ENCODE measurements around the gene FDXR.

Gene FDXR

GRCh38 chr17:74898376-74898946, 25.7 kb upstream of the FDXR start:
- no peak for DNase-seq (ENCODE audit: low read depth in 2 of 2)
- TF ChIP-seq CTCF (IDR thresholded peaks at IDR 0.05; ENCODE audit: low read depth, low read length), result no peak
- H3K4me3 ChIP-seq (replicated peaks in 1 of 2; ENCODE audit: low read depth in 2 of 2, low read length in 2 of 2), result no peak overlapping the region

GRCh38 chr17:74893936-74894671, 21.3 kb upstream of the FDXR start:
- no peak overlapping the region for H3K4me3 ChIP-seq (replicated peaks in 1 of 2; ENCODE audit: low read depth in 2 of 2, low read length in 2 of 2)
- no peak for DNase-seq (ENCODE audit: low read depth in 2 of 2)

GRCh38 chr17:74892974-74893911, 20.4 kb upstream of the FDXR start, which contains the start of gene FADS6:
Gene FADS6, minus strand, starts transcription at chr17:74893633. Its CDS starts 38 bp downstream, at chr17:74893595.
- TF ChIP-seq CTCF (IDR thresholded peaks at IDR 0.05; ENCODE audit: low read depth, low read length), result no peak
- H3K4me3 ChIP-seq (replicated peaks in 1 of 2; ENCODE audit: low read depth in 2 of 2, low read length in 2 of 2), result peak within 1 kb of the TSS in 1 of 2 donors; percentile 14
- no peak for DNase-seq (ENCODE audit: low read depth in 2 of 2)

More at GRCh38 chr17:74893936-74894671, 21.3 kb upstream of the FDXR start:
- TF ChIP-seq CTCF (IDR thresholded peaks at IDR 0.05; ENCODE audit: low read depth, low read length), result no peak

- no peak for TF ChIP-seq CTCF (IDR thresholded peaks at IDR 0.05; ENCODE audit: low read depth, low read length)
- H3K4me3 ChIP-seq (replicated peaks in 1 of 2; ENCODE audit: low read depth in 2 of 2, low read length in 2 of 2), result no peak overlapping the region
These were observed 19.4 kb upstream of the FDXR start for GRCh38 chr17:74892013-74892841.

GRCh38 chr17:74890554-74890953, 17.8 kb upstream of the FDXR start:
- no peak for DNase-seq (ENCODE audit: low read depth in 2 of 2)
- no peak for TF ChIP-seq CTCF (IDR thresholded peaks at IDR 0.05; ENCODE audit: low read depth, low read length)
- H3K4me3 ChIP-seq (replicated peaks in 1 of 2; ENCODE audit: low read depth in 2 of 2, low read length in 2 of 2), result no peak overlapping the region

More at GRCh38 chr17:74892013-74892841, 19.4 kb upstream of the FDXR start:
- no peak for DNase-seq (ENCODE audit: low read depth in 2 of 2)

- DNase-seq (ENCODE audit: low read depth in 2 of 2), result no peak
- TF ChIP-seq CTCF (IDR thresholded peaks at IDR 0.05; ENCODE audit: low read depth, low read length), result no peak
- H3K4me3 ChIP-seq (replicated peaks in 1 of 2; ENCODE audit: low read depth in 2 of 2, low read length in 2 of 2), result no peak overlapping the region
These were observed 15.7 kb upstream of the FDXR start for GRCh38 chr17:74888469-74888868.
